ENCODE measurements around the gene NFAT5.

DNA sequence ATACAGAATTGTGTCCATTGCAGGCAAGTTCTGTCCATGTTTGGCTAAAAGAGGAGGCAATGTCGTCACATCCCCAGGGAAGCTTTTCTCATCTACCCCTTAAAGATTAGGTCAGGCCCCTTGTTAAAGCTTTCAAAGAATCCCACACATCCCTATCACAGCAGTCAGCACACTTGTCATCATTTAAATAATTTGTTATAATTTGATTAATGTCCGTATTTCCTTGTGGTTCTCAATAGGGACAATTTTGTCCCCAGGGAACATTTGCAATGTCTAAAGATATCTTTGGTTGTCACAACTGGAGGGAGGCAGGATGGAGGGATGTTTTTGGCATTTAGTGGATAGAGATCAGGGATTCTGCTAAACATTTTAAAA lies 28.1 kb upstream of the NFAT5 start:
- TF ChIP-seq, protein P1, sequence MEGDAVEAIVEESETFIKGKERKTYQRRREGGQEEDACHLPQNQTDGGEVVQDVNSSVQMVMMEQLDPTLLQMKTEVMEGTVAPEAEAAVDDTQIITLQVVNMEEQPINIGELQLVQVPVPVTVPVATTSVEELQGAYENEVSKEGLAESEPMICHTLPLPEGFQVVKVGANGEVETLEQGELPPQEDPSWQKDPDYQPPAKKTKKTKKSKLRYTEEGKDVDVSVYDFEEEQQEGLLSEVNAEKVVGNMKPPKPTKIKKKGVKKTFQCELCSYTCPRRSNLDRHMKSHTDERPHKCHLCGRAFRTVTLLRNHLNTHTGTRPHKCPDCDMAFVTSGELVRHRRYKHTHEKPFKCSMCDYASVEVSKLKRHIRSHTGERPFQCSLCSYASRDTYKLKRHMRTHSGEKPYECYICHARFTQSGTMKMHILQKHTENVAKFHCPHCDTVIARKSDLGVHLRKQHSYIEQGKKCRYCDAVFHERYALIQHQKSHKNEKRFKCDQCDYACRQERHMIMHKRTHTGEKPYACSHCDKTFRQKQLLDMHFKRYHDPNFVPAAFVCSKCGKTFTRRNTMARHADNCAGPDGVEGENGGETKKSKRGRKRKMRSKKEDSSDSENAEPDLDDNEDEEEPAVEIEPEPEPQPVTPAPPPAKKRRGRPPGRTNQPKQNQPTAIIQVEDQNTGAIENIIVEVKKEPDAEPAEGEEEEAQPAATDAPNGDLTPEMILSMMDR (IDR thresholded peaks at IDR 0.05): no peak
- no peak for TF ChIP-seq POLR2A (IDR thresholded peaks at IDR 0.05)
